HepG2 (cell line): ENCODE results near the gene RPLP1. TPM values are rescaled to one million over a fixed set of nuclear protein-coding genes. Genes with fewer than 3 reads are reported as not detected.

Experiments used
- BRCA1 ChIP-seq: sonication (generic); formaldehyde crosslinking; IDR thresholded peaks from 2 replicates; pipeline ENCODE4 v1.4.0; 2020; ENCODE audit warnings: missing genetic modification reagents
- DPF2 ChIP-seq: sonication (generic); formaldehyde crosslinking; IDR thresholded peaks from 2 replicates; pipeline ENCODE4 v1.4.0; 2020; ENCODE audit warnings: mild to moderate bottlenecking, low read depth, missing genetic modification reagents, borderline replicate concordance
- FOXK2 ChIP-seq: fragments of 450-650 bp; IDR thresholded peaks from 2 replicates; pipeline ENCODE4 v1.6.1; 2016
- HCFC1 ChIP-seq: fragments of 150-350 bp; IDR thresholded peaks from 2 replicates; pipeline ENCODE4 v1.6.1; 2014; ENCODE audit warnings: low read depth, low read length
- MXI1 ChIP-seq: IDR thresholded peaks from 3 replicates; pipeline ENCODE4 v1.6.1; 2012; ENCODE audit warnings: low read depth, low read length, inconsistent platforms, borderline replicate concordance
- NCOR1 ChIP-seq: fragments of 200-600 bp; sonication (generic); IDR thresholded peaks from 2 replicates; pipeline ENCODE4 v1.7.0; 2017; ENCODE audit warnings: antibody characterized with exemption, low read length, borderline replicate concordance
- NR1H2 ChIP-seq: sonication (generic); formaldehyde crosslinking; IDR thresholded peaks from 2 replicates; pipeline ENCODE4 v1.8.1; 2022; ENCODE audit warnings: low read depth, missing genetic modification reagents, borderline replicate concordance
- PRPF4 ChIP-seq: fragments of 200-400 bp; formaldehyde crosslinking; IDR thresholded peaks from 2 replicates; pipeline ENCODE4 v1.6.1; 2016; ENCODE audit warnings: low read length, low read depth; ENCODE audit not compliant: poor library complexity, severe bottlenecking
- SIX1 ChIP-seq: sonication (generic); formaldehyde crosslinking; IDR thresholded peaks from 2 replicates; pipeline ENCODE4 v1.4.0; 2020; ENCODE audit warnings: missing genetic modification reagents, borderline replicate concordance
- TBL1XR1 ChIP-seq: fragments of 150-350 bp; IDR thresholded peaks from 2 replicates; pipeline ENCODE4 v1.6.1; 2014; ENCODE audit warnings: borderline replicate concordance, low read length; ENCODE audit not compliant: partially characterized antibody
- YEATS4 ChIP-seq: sonication (generic); formaldehyde crosslinking; IDR thresholded peaks from 2 replicates; pipeline ENCODE4 v1.4.0; 2020; ENCODE audit warnings: missing genetic modification reagents, borderline replicate concordance
- ZFP90 ChIP-seq: sonication (generic); formaldehyde crosslinking; IDR thresholded peaks from 2 replicates; pipeline ENCODE4 v1.8.0; 2022; ENCODE audit warnings: missing genetic modification reagents, mild to moderate bottlenecking, inconsistent platforms, borderline replicate concordance
- ZNF282 ChIP-seq: fragments of 450-650 bp; IDR thresholded peaks from 2 replicates; pipeline ENCODE4 v1.6.1; 2018; ENCODE audit not compliant: partially characterized antibody
- ZNF44 ChIP-seq: sonication (generic); formaldehyde crosslinking; IDR thresholded peaks from 2 replicates; pipeline ENCODE4 v1.5.1; 2020; ENCODE audit warnings: mild to moderate bottlenecking, missing genetic modification reagents
- ZNF530 ChIP-seq: sonication (generic); formaldehyde crosslinking; IDR thresholded peaks from 2 replicates; pipeline ENCODE4 v1.5.0; 2020; ENCODE audit warnings: low read depth, mild to moderate bottlenecking, missing genetic modification reagents
- ZNF547 ChIP-seq: sonication (generic); formaldehyde crosslinking; IDR thresholded peaks from 2 replicates; pipeline ENCODE4 v1.5.1; 2020; ENCODE audit warnings: mild to moderate bottlenecking, missing genetic modification reagents
- polyA plus RNA-seq, 8 experiments: library from polyadenylated mRNA; depleted of rRNA in 3 of 8; stranded (reverse) in 7 of 8; unstranded in 1 of 8; fragments of >200 nt; fragmentation: Illumina TruSeq in 4 of 8; extraction: Trizol in 4 of 8; gene quantifications; 2 replicates each; pipeline versions ENCODE4 v1.2.1 to v1.2.3, GENCODE V29; 2011 to 2016; ENCODE audit warnings: low read depth in 4 of 8, missing spikeins in 1 of 8, mixed read lengths in 1 of 8; ENCODE audit not compliant: insufficient read depth in 1 of 8
- total RNA-seq, 5 experiments: library from RNA; depleted of rRNA; stranded (reverse); fragments of >200 nt; fragmentation: Illumina TruSeq; extraction: Trizol; gene quantifications; 2 replicates each; pipeline ENCODE4 v1.2.3, GENCODE V29; 2016; ENCODE audit warnings: low read depth in 1 of 5
- TF ChIP-seq, protein P1 (sequence below): sonication (generic); formaldehyde crosslinking; IDR thresholded peaks from 2 replicates; pipeline ENCODE4 v1.5.0; 2020; ENCODE audit warnings: missing genetic modification reagents
- TF ChIP-seq, protein P2 (sequence below): IDR thresholded peaks from 2 replicates; pipeline ENCODE4 v1.6.1; 2012; ENCODE audit warnings: inconsistent platforms
- TF ChIP-seq, protein P3 (sequence below): sonication (generic); formaldehyde crosslinking; conservative IDR thresholded peaks from 2 replicates; pipeline ENCODE4 v1.8.0; 2022; ENCODE audit warnings: missing genetic modification reagents
- TF ChIP-seq, protein P4 (sequence below), 2 experiments: sonication (generic) in 1 of 2; formaldehyde crosslinking in 1 of 2; IDR thresholded peaks; 2 replicates each; pipeline versions ENCODE4 v1.5.1 to v1.6.1; 2011 to 2020; ENCODE audit warnings: borderline replicate concordance in 1 of 2, low read depth in 1 of 2, low read length in 1 of 2, mild to moderate bottlenecking in 1 of 2, missing genetic modification reagents in 1 of 2, moderate library complexity in 1 of 2
- TF ChIP-seq, protein P5 (sequence below): sonication (generic); formaldehyde crosslinking; IDR thresholded peaks from 2 replicates; pipeline ENCODE4 v1.4.0; 2020; ENCODE audit warnings: missing genetic modification reagents

Gene RPLP1
- total and polyA plus RNA-seq, 2 of the 13 experiments (the other 11 are each of a cell fraction or from before 2014, with no cell fraction given): 817 to 929 TPM

DNA sequence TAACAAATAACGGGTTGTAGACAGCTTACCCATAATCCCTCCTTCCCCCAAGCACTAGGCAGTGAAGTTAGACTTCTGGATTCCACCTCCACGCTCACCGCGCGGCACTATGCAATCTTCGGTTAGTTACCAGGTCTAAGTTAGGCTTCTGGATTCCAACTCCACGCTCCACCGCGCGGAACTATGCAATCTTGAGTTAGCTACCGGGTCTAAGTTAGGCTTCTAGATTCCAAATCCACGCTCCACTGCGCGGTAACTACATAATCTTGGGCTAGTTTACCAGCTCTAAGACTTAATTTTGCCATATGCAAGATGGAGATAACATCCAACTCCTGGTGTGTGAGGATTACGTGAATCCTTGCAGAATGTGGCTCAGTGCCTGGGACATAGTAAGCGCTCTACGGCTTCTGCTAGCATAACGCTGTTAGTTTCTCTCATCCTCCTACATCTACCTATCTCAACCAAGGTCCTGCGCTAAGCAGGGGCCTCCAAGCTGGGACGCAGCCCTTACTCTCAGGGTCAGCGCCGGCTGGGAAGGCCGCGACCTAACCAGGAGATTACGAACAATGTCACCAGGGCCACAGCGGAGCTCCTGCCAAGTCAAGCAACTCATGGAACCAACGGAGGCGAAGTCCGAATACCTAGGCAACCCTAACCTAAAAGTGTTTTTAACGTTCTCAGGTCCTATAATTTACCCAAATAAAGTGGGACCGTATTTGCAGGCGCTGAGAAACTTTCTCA is 497 bp upstream of the RPLP1 start (continued):
- TF ChIP-seq TBL1XR1 (no peak), FOXK2 (no peak), ZNF282 (no peak), DPF2 (0 out of 2 replicates have a peak, but pooled peaks have one; percentile 50), NCOR1 (no peak), SIX1 (CRISPR knock-in tag) (no peak), MXI1 (0 out of 3 replicates have a peak, but pooled peaks have one; percentile 12), HCFC1 (no peak; the same call in 1 of the 2 replicates), ZNF44 (CRISPR knock-in tag) (no peak), BRCA1 (CRISPR knock-in tag) (no peak), ZFP90 (CRISPR knock-in tag) (no peak), ZNF547 (CRISPR knock-in tag) (no peak), YEATS4 (CRISPR knock-in tag) (no peak; the same call in 1 of the 2 replicates), ZNF530 (CRISPR knock-in tag) (0 out of 2 replicates have a peak, but pooled peaks have one; percentile 17), NR1H2 (CRISPR knock-in tag) (no peak; the same call in 1 of the 2 replicates), PRPF4 (no peak)
- TF ChIP-seq, protein P1, sequence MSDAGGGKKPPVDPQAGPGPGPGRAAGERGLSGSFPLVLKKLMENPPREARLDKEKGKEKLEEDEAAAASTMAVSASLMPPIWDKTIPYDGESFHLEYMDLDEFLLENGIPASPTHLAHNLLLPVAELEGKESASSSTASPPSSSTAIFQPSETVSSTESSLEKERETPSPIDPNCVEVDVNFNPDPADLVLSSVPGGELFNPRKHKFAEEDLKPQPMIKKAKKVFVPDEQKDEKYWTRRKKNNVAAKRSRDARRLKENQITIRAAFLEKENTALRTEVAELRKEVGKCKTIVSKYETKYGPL (CRISPR knock-in tag): no peak
- TF ChIP-seq, protein P2, sequence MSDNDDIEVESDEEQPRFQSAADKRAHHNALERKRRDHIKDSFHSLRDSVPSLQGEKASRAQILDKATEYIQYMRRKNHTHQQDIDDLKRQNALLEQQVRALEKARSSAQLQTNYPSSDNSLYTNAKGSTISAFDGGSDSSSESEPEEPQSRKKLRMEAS: no peak; the same call in 1 of the 2 replicates
- TF ChIP-seq, protein P3, sequence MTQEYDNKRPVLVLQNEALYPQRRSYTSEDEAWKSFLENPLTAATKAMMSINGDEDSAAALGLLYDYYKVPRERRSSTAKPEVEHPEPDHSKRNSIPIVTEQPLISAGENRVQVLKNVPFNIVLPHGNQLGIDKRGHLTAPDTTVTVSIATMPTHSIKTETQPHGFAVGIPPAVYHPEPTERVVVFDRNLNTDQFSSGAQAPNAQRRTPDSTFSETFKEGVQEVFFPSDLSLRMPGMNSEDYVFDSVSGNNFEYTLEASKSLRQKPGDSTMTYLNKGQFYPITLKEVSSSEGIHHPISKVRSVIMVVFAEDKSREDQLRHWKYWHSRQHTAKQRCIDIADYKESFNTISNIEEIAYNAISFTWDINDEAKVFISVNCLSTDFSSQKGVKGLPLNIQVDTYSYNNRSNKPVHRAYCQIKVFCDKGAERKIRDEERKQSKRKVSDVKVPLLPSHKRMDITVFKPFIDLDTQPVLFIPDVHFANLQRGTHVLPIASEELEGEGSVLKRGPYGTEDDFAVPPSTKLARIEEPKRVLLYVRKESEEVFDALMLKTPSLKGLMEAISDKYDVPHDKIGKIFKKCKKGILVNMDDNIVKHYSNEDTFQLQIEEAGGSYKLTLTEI: no peak
- TF ChIP-seq, protein P4, sequence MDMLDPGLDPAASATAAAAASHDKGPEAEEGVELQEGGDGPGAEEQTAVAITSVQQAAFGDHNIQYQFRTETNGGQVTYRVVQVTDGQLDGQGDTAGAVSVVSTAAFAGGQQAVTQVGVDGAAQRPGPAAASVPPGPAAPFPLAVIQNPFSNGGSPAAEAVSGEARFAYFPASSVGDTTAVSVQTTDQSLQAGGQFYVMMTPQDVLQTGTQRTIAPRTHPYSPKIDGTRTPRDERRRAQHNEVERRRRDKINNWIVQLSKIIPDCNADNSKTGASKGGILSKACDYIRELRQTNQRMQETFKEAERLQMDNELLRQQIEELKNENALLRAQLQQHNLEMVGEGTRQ (IDR thresholded peaks at IDR 0.05; ENCODE audit: low read depth, low read length): no peak
- TF ChIP-seq, protein P4 (CRISPR knock-in tag; IDR thresholded peaks at IDR 0.05; ENCODE audit: borderline replicate concordance): no peak
- TF ChIP-seq, protein P5, sequence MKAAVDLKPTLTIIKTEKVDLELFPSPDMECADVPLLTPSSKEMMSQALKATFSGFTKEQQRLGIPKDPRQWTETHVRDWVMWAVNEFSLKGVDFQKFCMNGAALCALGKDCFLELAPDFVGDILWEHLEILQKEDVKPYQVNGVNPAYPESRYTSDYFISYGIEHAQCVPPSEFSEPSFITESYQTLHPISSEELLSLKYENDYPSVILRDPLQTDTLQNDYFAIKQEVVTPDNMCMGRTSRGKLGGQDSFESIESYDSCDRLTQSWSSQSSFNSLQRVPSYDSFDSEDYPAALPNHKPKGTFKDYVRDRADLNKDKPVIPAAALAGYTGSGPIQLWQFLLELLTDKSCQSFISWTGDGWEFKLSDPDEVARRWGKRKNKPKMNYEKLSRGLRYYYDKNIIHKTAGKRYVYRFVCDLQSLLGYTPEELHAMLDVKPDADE (CRISPR knock-in tag): no peak
